GM19025 (cell line): ENCODE measurements around the gene CYP39A1.
"Not testable (repeated sequence)": the region's sequence is repeated elsewhere in the genome, so short reads cannot be mapped to it uniquely, and the experiment has no call there.

ENCODE experiments used
- ATAC-seq: cut with Tn5 transposase; IDR thresholded peaks from one replicate; pipeline ENCODE4 v1.9.1; 2021; ENCODE audit warnings: mild to moderate bottlenecking, low read depth, moderate library complexity; ENCODE audit not compliant: unreplicated experiment

Gene CYP39A1

DNA sequence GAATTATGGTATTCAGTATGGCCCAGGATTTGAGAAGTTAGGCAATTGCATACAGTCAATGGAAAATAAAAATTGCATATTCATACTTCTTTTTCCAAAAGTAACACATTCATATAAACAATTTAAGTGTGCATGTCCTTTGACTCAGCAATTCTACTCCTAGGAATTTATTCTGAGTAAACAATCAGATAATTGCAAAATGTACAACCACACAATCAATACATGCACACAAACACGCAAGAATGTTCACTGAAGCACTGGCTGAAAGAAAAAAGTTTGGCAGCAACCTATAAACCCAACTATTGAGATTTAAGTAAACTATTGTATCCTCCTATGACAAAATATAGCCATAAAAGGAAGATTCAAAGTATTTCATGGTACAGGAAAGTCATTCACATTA is 1.6 kb downstream of the CYP39A1 start:
- ATAC-seq = no peak

DNA sequence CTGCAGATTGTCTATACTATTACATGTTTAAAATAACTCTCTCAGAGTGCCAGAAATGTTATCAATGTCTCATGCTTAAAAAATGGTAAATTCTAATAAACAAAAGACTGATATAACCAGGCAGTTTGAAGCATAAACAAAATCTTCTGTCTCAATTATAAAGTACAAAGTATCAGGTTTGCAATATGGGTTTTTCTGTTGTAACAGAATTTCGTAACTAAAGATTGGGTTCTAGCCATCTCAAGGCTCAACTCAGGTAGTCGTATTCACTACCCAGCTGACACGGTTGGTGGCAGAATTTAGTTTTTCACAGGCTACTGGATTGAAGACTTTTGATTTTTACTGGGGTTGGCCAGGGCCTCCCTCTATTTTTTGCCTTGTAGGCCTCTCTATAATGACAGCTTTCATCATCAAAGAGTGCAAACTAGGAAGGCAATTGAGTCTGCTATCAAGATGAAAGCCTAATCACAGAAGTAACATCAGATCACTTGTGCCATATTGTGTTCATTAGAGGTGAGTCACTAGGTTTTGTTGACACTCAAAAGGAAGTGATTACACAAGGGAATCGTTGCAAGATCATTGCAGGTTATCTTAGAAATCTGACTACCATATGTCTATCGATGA is 3.6 kb downstream of the CYP39A1 start:
- no peak for ATAC-seq

DNA sequence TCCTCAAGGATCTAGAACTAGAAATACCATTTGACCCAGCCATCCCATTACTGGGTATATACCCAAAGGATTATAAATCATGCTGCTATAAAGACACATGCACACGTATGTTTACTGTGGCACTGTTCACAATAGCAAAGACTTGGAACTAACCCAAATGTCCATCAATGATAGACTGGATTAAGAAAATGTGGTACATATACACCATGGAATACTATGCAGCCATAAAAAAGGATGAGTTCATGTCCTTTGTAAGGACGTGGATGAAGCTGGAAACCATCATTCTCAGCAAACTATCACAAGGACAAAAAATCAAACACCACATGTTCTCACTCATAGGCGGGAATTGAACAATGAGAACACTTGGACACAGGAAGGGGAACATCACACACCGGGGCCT is 4.5 kb downstream of the CYP39A1 start:
- not testable (repeated sequence) for ATAC-seq

DNA sequence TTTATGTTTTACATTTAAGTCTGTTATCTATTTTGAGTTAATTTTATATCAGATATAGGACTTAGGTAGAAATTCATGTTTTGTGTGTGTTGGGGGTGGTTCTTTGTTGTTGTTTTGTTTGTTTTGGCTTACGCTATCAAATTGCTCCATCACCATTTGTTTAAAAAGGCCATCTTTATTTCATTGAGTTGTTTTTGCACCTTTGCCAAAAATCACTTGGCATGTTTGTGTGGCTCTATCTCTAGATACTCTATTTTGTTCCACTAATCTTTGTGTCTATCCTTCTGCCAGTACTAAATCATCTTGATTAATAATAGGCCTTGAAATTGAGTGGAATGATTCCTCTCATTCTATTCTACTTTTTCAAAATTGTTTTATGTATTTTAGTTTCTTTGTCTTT is 7.4 kb downstream of the CYP39A1 start:
- ATAC-seq = no peak

DNA sequence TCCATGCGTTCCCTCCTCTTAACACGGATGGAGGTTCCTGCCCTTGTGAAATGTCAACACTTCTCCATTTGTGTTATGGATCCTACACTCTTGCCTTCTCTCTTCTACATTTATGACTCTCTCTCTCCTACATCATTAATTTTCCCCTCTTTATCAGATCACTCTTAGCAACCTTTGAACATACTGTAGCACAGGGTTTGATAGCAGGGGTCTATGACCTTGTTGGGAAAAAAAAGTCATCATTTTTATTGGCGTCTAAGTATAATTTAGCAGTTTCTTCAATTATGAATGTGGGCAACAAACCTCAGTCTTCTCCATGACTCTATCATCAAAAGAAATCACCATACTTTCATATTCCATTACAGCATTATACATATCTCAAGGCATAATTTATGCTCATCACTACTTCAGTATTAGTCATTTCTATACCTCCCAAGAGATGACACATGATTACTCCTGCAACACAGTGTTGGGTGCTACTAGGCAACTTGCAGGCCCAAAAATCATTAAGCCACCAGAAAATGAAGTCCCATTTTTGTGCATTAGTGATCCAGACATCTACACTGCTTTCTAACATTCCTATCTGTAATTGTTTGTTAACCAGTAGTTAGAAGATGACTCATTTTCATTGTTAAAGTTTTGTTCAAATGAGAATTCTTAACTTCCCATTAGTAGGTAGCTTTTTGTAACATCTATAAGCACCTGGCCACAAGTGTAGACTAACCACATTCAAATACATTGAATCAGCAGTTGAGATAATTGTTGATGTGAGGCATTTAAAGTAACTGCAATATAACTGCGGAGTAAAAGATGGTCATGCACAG is 9.5 kb downstream of the CYP39A1 start:
- ATAC-seq = no peak

DNA sequence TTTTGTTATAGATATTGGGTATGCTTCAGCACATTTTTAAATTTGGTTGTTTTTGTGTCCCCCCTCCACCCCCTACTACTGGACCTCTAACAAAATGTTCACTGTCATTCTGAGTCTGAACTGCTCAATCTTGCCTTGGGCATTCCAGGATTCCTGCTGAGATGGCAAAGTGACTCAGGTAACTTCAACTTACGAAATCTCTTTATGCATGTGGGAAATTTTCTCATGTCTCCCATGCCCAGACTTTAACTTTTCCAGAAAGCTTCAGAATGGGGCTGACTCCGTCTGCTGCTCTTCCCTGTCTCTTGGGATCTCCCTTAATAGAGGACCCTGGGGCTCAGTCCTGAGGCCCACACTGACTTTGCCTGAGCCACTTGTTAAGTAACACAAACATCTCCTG is 14.0 kb downstream of the CYP39A1 start:
- ATAC-seq = no peak

DNA sequence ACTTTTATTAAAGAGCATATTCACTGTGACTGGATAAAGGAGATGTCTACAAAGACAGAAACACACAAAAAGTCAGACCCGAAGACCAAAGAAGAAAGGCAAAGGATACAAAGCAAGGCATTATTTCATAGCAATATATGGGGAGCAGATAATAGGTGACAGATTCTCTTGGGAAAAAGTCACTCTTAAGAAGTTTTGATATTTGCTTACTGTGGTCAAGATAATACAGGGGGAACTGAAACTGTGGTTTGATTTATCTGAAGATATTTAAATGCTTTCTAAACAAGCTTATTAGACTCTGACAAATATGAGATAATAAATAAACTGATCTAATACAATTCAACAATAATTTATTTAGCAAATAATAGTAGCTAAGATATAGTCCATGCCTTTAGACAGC is 14.7 kb downstream of the CYP39A1 start:
- ATAC-seq = no peak

DNA sequence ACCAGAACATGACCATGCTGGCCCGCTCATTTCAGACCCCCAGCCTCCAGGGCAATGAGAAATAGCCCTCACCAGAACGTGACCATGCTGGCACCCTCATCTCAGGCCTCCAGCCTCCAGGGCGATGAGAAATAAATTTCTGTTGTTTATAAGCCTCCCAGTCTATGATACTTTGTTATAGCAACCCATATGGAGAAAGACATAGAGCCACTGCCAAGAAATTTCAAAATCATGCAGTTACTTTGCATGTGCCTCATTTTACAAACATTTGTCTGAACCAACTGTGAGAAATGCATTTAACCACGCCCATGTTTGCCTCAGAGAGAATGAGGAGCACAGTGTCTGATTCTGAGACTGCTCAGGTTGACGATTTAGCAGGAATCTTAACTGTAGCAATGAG is 15.5 kb downstream of the CYP39A1 start:
- ATAC-seq = no peak

DNA sequence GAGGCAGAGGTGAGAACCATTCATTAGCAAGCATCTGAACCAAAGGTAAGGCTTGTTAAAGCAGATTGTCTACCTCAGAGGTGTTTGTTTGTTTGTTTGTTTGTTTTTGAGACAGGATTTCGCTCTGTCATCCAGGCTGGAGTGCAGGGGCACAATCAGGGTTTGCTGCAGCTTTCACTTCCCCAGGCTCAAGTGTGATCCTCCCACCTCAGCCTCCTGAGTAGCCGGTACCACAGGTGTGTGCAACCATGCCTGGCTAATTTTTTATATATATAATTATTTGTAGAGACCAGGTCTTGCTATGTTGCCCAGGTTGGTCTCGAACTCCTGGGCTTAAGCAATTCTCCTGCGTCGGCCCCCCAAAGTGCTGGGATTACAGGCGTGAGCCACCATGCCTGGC is 17.2 kb downstream of the CYP39A1 start:
- no peak for ATAC-seq

DNA sequence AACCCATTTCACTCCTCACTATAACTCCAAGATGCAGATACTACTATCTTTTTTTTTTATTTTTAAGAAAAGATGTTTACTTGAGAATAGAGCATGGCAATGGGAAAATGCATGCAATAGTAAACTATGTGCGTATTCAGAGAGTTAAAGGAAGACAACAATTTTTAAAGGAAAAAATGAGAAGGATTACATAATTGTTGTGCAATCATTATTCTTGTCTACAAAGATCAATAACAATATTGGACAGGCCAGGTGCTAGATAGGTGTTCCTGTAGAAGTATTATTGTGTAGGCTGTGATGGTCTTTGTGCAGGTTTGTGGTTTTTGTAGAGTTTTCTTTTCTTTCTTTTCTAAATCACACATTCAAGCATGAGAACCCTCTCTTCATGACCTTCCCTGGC is 20.6 kb downstream of the CYP39A1 start:
- ATAC-seq = no peak

DNA sequence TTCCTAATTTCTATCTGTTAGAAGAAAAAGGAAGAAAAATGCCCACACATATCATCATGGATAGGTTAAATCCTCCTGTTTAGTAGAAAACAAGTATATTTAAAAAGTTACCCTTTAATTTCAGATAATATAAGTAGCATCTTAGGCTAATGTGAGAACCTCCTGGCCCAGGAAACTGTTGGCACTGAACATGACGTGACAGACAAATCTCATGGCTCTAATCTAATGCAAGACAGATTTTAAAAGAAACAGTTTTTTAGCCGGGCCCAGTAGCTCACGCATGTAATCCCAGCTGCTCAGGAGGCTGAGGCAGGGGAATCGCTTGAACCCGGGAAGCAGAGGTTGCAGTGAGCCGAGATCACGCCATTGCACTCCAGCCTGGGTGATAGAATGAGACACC is 22.9 kb downstream of the CYP39A1 start:
- ATAC-seq = no peak

DNA sequence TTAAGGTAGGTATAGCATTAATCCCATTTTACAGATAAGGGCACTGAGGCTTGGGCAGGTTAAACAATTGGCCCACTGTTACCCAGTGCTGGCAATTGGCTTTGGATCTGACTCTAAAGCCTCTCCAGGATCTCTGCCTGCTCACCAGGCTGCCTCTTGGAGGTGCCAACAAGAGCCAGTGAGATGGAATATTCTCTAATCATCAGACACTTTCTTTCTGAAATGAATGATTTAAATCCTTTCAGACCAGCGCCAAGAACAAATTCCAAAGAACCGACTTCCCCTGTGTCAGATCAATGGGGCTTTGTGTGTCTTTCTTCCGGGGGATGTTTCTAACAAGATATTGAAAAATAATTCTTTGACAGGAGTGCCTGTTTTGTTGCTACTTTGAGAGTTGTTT is 23.6 kb downstream of the CYP39A1 start:
- no peak for ATAC-seq

DNA sequence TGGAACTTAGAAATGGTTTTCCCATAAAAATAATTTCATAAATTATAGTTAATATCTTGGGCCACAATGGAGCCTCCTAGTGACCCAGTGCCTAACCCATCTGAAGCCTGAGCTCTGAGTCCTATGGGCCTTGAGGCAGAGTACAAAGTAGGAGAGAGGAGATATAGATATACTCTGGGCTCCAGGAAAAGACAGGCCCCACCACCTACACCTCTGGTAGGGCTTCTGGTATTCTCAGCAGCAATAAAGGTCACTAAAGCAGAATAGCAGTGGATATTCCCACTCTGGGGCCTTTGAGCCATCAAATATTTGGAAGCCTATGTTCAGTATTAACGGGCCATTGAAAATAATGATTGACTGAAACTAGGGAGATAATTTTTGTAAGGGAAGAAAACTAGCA is 24.1 kb downstream of the CYP39A1 start:
- no peak for ATAC-seq

DNA sequence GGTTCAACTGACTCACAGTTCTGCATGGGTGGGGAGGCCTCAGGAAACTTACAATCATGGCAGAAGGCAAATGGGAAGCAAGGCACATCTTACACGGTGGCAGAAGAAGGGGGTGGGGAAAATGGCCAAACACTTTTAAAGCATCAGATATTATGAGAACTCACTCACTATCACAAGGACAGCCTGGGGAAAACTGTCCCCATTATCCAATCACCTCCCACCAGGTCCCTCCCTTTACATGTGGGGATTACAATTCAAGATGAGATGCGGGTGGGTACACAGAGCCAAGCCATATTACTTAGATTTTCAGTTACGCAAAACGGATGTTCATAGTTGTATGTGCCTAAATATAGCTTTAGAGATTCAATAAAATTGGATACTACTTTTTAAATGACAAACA is 25.6 kb downstream of the CYP39A1 start:
- no peak for ATAC-seq

DNA sequence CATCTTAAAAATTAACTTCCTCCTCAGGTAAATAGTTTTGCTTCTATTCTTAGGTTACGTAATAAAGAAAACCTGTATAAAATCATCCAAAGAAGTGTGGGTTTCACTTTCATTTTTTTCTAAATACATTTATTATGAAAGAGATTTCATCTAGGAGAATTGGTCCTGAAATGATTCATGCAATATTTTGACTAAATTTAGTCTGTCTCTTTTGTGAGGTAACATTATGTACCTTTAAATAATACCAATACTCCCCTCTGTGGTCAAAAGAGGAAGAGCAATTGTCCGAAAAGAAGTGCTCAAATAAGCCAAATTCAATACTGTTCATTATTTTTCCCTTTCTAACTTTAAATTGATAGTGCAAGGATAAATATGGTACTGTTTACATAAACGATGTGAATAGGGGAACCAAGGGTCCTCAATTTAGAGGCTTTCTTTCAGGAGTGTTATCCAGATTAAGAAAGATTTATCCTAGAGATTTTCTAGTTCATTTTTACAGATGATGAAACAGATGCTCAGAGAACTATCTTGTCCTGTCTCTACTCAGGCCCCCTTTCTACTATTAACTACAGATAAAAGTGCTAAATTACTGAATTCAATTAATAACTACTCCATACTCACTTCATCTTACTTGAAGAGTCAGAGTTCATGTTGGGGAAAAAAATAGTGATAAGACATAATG is 26.2 kb downstream of the CYP39A1 start:
- peak; percentile 55 for ATAC-seq

DNA sequence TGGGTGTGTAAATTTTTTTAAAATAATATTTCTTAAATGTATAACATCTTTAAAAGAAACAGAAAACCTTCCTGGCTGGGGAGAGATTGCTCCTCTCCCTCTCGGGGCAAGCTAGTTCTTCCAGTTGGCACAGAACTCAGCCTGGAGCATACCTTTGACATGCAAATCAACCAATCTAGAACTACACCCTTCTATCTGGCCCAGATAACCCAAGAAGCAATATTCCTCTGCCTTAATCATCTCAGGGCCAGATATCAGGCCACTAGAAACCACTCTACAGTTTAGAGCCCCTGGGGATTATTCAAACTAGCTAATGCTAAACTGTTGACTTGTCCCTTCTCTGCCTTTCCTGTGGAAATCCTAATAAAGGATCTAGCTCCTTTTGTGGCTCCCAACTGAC is 33.9 kb downstream of the CYP39A1 start:
- ATAC-seq = no peak

DNA sequence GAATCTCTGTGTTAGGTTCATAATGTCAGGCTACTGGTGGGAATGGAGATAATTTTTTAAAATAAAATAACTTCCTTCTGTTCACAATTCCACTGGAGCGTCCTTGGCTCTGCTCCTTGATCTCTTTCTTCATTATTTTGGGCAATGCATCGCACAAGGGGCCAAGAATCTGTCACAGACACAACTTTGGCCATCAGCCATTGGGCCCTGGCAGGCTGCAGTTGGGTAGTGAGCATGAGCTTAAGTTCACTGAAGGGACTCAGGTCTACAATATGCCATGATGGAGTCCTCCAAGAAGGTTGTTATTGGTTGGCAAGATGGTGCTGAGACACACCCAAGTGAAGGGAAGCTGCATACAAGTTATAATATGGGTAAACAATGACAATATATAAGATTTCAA is 40.0 kb downstream of the CYP39A1 start:
- no peak for ATAC-seq

DNA sequence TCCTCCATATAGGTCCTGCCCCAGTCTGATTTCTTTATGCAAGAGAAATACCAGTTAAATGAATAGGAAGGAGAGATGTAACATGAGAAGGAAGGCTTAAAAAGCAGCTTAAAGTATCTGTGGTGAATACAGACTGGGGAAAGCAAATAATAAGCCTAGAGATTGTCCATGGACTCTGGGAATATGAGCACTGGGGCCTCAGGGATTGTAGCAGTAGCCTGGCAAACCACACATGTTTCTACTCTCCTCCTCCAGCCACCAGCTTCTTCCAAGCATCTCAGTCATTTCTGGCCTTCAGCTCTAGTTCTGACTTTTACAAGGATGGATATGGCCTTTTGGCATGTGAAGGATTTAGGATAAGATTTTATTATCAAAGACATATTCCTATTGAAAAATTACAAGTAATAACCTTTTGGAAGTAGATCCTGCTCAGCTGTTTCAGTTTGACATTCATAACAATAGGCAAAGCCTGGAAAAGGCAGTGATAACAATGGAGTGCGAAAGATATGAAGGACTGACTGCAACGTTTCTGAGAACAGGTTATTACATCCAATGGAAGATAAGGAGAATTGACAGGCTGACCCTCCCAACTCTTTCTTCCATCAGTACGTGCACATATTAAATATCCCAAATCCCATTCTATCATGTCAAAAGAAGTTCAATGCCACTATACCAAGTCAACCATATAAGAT is 41.6 kb downstream of the CYP39A1 start:
- ATAC-seq = no peak

DNA sequence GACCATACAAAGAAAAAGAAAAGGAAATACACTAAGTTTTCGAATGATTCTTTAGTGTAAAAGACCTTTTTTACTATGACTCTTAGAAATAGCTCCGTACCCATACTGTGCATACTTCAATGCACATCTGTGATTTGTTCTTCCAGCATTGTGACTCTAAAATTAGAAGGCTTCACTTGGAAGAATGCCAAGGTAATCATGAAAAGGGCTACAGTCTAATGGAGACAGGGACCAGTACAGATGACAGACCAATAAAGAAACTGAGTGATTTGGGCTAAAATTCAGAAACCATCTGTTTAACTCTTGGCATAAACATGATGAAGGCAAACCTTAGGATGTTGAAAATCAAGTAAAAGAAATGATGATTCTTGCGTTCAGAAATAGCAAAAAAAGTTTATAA is 46.3 kb downstream of the CYP39A1 start:
- no peak for ATAC-seq

DNA sequence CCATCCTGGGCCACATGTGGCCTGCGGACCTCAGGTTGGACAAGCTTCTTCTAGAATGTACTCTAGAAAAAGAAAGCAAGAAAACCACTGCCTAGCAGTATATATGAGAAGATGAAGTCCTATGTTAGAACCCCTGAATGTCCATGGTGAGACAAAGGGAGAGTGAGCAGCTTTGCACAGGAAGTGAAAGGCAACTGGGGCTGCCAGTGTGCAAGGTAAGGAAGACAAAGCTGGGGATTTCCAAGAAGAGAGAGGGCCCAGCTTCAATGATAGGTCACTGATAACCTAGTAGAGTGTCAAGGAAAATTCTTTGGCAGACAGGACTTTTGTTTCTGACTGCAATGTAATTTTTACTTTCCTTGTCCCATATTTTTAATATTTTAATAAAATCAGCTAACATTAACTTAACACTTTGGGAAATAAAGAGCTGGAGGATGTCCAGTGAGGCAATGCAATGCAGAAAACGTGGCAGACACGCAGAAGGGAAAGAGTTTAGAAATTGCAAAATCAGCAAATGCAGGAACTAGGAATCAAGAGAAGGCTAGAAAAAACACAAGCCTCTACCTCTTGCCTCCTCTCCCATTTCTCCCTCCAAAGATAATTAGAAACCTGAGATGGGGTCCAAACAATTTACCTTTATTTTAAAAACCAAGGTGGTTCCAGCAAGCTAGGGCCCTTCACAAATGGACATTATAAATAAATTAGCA is 47.4 kb downstream of the CYP39A1 start:
- ATAC-seq = no peak

DNA sequence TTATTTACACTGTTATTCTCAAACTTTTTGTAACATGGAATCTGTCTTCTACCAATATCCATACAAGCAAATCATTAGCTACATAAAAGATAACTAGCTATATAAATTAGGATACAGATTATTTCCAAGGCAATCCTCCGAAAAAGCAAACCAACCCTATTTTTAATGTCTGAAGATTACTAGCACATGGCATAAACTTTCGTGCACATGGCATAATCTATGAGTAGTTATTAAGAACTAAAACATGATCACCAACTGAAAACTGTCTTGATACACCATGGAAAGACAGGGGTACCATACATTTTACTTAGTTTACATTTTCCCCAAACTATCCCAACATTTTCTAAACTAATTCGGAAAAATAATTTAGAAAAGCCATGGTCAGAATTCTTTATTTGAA is 54.4 kb downstream of the CYP39A1 start:
- ATAC-seq = no peak
